ENCODE results near the gene IZUMO2. TPM values are rescaled to one million over a fixed set of nuclear protein-coding genes. Genes with fewer than 3 reads are reported as not detected.

The IZUMO2 gene
- total RNA-seq, result not detected in 2 replicates

DNA sequence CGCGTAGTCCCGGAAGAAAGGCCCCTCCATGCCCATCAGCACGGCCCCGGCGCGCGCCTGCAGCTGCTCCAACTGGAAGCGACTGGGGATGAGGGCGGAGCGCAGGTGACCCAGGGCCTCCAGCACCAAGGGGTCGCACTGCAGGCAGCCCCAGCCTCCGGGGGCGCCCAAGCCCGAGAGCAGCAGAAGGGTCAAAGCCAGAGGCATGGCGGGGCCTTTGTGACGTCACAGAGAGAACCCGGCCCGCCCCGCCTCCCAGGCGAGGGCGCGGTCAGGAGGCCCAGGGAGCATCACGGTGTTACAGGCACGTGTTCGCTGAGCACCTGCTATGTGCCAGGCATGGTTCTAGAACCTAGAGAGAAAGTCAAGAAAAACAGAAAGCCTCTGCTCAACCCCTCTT lies at the start of gene IZUMO2:
TSS of gene IZUMO2 (minus strand) at position 294 of the 400 bp plus-strand sequence. CDS start at position 207, 87 bp downstream.

DNA sequence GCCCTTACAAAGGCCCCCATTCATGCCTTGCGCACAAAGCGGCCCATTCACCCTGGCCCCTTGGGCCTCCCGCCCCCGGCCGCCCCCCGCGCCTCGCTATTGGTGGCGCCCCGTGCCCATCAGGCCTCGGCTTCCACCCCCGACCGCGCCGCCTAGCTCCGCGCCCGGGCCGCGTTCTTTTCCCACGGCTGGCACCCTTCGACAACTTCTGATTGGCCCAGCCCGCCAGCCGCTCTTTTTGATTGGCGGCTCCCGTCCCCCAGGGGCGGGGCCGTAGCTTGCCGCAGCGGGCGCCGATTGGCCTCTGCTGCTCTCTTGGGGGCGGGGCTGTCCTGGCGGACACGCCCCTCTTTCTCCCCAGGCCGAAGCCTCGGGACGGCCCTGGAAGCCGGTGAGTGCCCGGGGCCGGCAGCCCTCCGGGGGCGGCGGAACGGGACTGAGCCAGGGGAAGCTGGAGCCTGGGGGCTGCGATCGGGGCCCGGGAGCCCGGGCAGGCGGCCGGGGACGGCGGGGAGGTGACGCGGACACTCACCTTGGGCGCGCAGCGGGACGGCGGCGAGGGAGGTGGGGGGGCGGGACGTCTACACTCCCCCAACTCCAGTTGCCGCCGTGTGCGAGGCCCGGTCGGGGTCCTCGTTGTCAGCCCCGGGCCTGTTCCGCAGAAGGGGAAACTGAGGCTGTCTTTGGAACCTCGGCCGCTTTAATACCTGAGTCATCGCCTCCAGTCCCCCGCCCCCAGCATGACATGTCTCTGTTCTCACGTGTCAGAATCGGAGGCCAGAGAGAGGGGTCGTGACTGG lies 40.4 kb upstream of the IZUMO2 start, which contains the start of gene MYH14:
TSS of gene MYH14 (plus strand) at position 342 of the 800 bp plus-strand sequence. CDS start 6,744 bp downstream, outside the sequence.

Other genes starting within 250 kb of the IZUMO2 start
- 24.9 and 117 TPM in 2 replicates for gene ATF5, start 234.1 kb downstream of the IZUMO2 start, total RNA-seq
- 21.2 and 29.9 TPM in 2 replicates for gene NUP62, start 233.8 kb downstream of the IZUMO2 start, total RNA-seq
- not detected in 2 replicates for gene SIGLEC11, start 202.1 kb downstream of the IZUMO2 start, total RNA-seq
- gene VRK3, start 137.9 kb downstream of the IZUMO2 start, total RNA-seq, result 17.5 and 31.6 TPM in 2 replicates
- 4.9 and 5.7 TPM in 2 replicates for gene ZNF473, start 137.3 kb downstream of the IZUMO2 start, total RNA-seq
- gene MYH14, start 40.3 kb upstream of the IZUMO2 start, total RNA-seq, result not detected in 2 replicates
- under 0.01 TPM in 2 replicates for gene KCNC3, start 166.1 kb upstream of the IZUMO2 start, total RNA-seq
- gene NAPSA, start 202.4 kb upstream of the IZUMO2 start, total RNA-seq, result 0.51 TPM in 1 of 2 replicates, not detected in the other
- 73.0 and 88.9 TPM in 2 replicates for gene NR1H2, start 213.2 kb upstream of the IZUMO2 start, total RNA-seq
- 12.8 and 21.7 TPM in 2 replicates for gene POLD1, start 221.1 kb upstream of the IZUMO2 start, total RNA-seq